Kidney capillary endothelial cell (primary cell): ENCODE measurements around the gene MYEOV.

Experiments
- DNase-seq: peaks from one replicate; pipeline ENCODE4 v3.0.0-alpha.2; 2018; ENCODE audit warnings: low spot score

Gene MYEOV

GRCh38 chr11:69293819-69294505, at the start of gene MYEOV:
Gene MYEOV, plus strand, starts transcription at chr11:69294155. Its CDS starts 1,200 bp downstream, at chr11:69295355.
- peak; percentile 31 for DNase-seq

- DNase-seq = no peak
Measured at GRCh38 chr11:69244266-69244665, 49.7 kb upstream of the MYEOV start.

GRCh38 chr11:69245041-69245440, 48.9 kb upstream of the MYEOV start:
- DNase-seq = no peak

GRCh38 chr11:69245491-69246345, 48.2 kb upstream of the MYEOV start:
- DNase-seq = no peak

GRCh38 chr11:69249311-69250185, 44.4 kb upstream of the MYEOV start:
- no peak for DNase-seq

GRCh38 chr11:69250186-69251056, 43.5 kb upstream of the MYEOV start:
- no peak for DNase-seq

GRCh38 chr11:69251057-69251393, 42.9 kb upstream of the MYEOV start:
- DNase-seq = no peak

GRCh38 chr11:69251639-69252489, 42.1 kb upstream of the MYEOV start:
- DNase-seq = no peak

GRCh38 chr11:69252490-69252837, 41.5 kb upstream of the MYEOV start:
- no peak for DNase-seq

- DNase-seq = no peak
Measured at GRCh38 chr11:69253028-69253427, 40.9 kb upstream of the MYEOV start.

- no peak for DNase-seq
Measured at GRCh38 chr11:69257134-69257533, 36.8 kb upstream of the MYEOV start.

GRCh38 chr11:69257838-69258658, 35.9 kb upstream of the MYEOV start:
- no peak for DNase-seq

- no peak for DNase-seq
Measured at GRCh38 chr11:69259096-69259495, 34.9 kb upstream of the MYEOV start.

GRCh38 chr11:69260622-69261021, 33.3 kb upstream of the MYEOV start:
- DNase-seq = no peak

- no peak for DNase-seq
Measured at GRCh38 chr11:69261116-69261515, 32.8 kb upstream of the MYEOV start.

- DNase-seq = no peak
Measured at GRCh38 chr11:69262918-69263735, 30.8 kb upstream of the MYEOV start.

- no peak for DNase-seq
Measured at GRCh38 chr11:69263736-69264052, 30.3 kb upstream of the MYEOV start.

GRCh38 chr11:69264486-69264885, 29.5 kb upstream of the MYEOV start:
- DNase-seq = no peak

GRCh38 chr11:69265210-69265609, 28.7 kb upstream of the MYEOV start:
- DNase-seq = no peak
